GM10266 (cell line): ENCODE results near the gene RHPN2.
"Not testable (repeated sequence)": the region's sequence is repeated elsewhere in the genome, so short reads cannot be mapped to it uniquely, and the experiment has no call there.

Source experiments
- DNase-seq: peaks from one replicate; pipeline ENCODE4 v3.0.0; 2012; ENCODE audit errors: extremely low spot score
- CTCF ChIP-seq: IDR thresholded peaks from 2 replicates; pipeline ENCODE4 v1.5.1; 2012; ENCODE audit warnings: mild to moderate bottlenecking, low read depth; ENCODE audit not compliant: control insufficient read depth, insufficient read depth; ENCODE audit errors: missing control alignments

The RHPN2 gene

GRCh38 chr19:33039815-33040214 is 24.9 kb downstream of the RHPN2 start:
- no peak for DNase-seq
- no peak for TF ChIP-seq CTCF

- no peak for TF ChIP-seq CTCF
- DNase-seq, result no peak
Observed at GRCh38 chr19:33039108-33039599, 25.5 kb downstream of the RHPN2 start.

- DNase-seq, result not testable (repeated sequence)
Observed at GRCh38 chr19:33037168-33038025, 27.3 kb downstream of the RHPN2 start.

GRCh38 chr19:33036370-33037167 is 28.1 kb downstream of the RHPN2 start:
- DNase-seq, result not testable (repeated sequence)

GRCh38 chr19:33035461-33035860 is 29.2 kb downstream of the RHPN2 start:
- no peak for DNase-seq
- TF ChIP-seq CTCF, result no peak

GRCh38 chr19:33032218-33032781 is 32.4 kb downstream of the RHPN2 start:
- TF ChIP-seq CTCF, result no peak
- no peak for DNase-seq

- no peak for DNase-seq
- no peak for TF ChIP-seq CTCF
Observed at GRCh38 chr19:33029746-33030303, 34.9 kb downstream of the RHPN2 start.

GRCh38 chr19:33026602-33027001 is 38.1 kb downstream of the RHPN2 start:
- not testable (repeated sequence) for DNase-seq

GRCh38 chr19:33025468-33026238 is 39.0 kb downstream of the RHPN2 start:
- DNase-seq, result not testable (repeated sequence)
